Measurements from ENCODE around the gene MRPS25. TPM values are rescaled to one million over a fixed set of nuclear protein-coding genes. Genes with fewer than 3 reads are reported as not detected.

Gene MRPS25
- total RNA-seq, 1 experiment from 2014 or later: 53.2 TPM

DNA sequence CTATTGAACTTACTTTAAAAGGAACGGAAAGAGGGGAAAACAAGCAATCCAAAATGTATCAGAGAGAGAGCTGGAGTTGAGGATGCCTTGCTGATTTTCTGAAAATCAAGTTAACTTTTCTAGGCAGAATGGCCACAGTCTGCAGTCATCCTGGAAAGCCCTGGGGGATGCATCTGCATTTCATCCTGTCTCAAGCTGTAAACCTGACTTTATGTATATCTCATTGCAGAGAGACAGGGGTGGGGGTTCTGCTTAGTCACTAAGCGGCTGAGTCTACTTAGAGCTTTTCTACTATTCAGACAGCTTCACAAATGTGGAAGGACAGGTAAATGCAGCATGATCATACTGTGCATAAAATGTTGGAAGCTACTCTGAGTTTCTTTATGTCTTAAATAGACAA is 41.4 kb downstream of the MRPS25 start:
- H3K23ac ChIP-seq (ENCODE audit: insufficient read length, low read depth, low read length): no peak overlapping the region
- Mint-ChIP-seq H3K27ac (no peak overlapping the region), H3K27me3 (ENCODE audit: low read depth) (no peaks in the 10 kb centered on the region), H3K9me3 (no peaks in the 10 kb centered on the region), H3K36me3 (ENCODE audit: insufficient read depth in 1 of 3, low read depth in 3 of 3) (peaks cover 41 to 88% (median 85%) of the 10 kb centered on the region in 3 experiments), H3K4me1 (peaks cover 10 to 11% of the 10 kb centered on the region in 2 experiments), H3K4me3 (no peak overlapping the region)
- DNase-seq: no peak
- no peak overlapping the region for H2BK15ac ChIP-seq (ENCODE audit: low read depth, low read length)
- H2BK20ac ChIP-seq (ENCODE audit: low read depth, low read length, poor library complexity, severe bottlenecking): no peak overlapping the region
- no peaks in the 10 kb centered on the region for H3K27me3 ChIP-seq (ENCODE audit: insufficient read depth, low read length)
- no peak overlapping the region for H2BK120ac ChIP-seq (ENCODE audit: low read depth, low read length, poor library complexity, severe bottlenecking)
- H3K4me2 ChIP-seq (ENCODE audit: insufficient read depth, insufficient read length, low read length): no peak overlapping the region
- H2BK12ac ChIP-seq (ENCODE audit: insufficient read length, low read depth, low read length): no peak overlapping the region
- H3K23me2 ChIP-seq (ENCODE audit: insufficient read length, low read depth, low read length, poor library complexity, severe bottlenecking): no peaks in the 10 kb centered on the region
- H4K8ac ChIP-seq (replicated peaks; ENCODE audit: insufficient read length, low read depth, low read length): no peak overlapping the region
- no peak overlapping the region for H2BK5ac ChIP-seq (ENCODE audit: insufficient read length, low read length)
- H4K20me1 ChIP-seq (ENCODE audit: control insufficient read depth, insufficient read depth, insufficient read length): no peaks in the 10 kb centered on the region
- no peak overlapping the region for H3K4ac ChIP-seq (ENCODE audit: low read depth, low read length)
- H3K27ac ChIP-seq (ENCODE audit: insufficient read length, low read depth, low read length): no peak overlapping the region
- no CpG with 5 or more reads among the region's 2 CpGs for WGBS (ENCODE audit: extremely low coverage, insufficient read length, low lambda C conversion rate)
- H3K18ac ChIP-seq (ENCODE audit: insufficient read length, low read depth, low read length): no peak overlapping the region
- H3K4me1 ChIP-seq (ENCODE audit: insufficient read depth, low read length): peaks cover 7% of the 10 kb centered on the region
- H3K79me2 ChIP-seq (ENCODE audit: insufficient read depth, low read length): no peaks in the 10 kb centered on the region
- H2AFZ ChIP-seq (ENCODE audit: low read length): no peak overlapping the region
- TF ChIP-seq CTCF (conservative IDR thresholded peaks at IDR 0.05): no peak
- H3K56ac ChIP-seq (ENCODE audit: insufficient read length, low read depth, low read length): no peak overlapping the region
- no peak overlapping the region for H3K9ac ChIP-seq (ENCODE audit: extremely low read depth, insufficient read length, low read length)
- no peak overlapping the region for H3T11ph ChIP-seq (ENCODE audit: low read length)
- no peak overlapping the region for H4K5ac ChIP-seq (ENCODE audit: insufficient read length, low read depth, low read length)
- H2AK5ac ChIP-seq (ENCODE audit: insufficient read length, low read length): no peak overlapping the region
- H3K79me1 ChIP-seq (ENCODE audit: insufficient read depth, low read depth, low read length, poor library complexity, severe bottlenecking): no peaks in the 10 kb centered on the region
- no peak overlapping the region for H4K91ac ChIP-seq (ENCODE audit: insufficient read length, low read depth, low read length)
- no peak overlapping the region for H3K14ac ChIP-seq (ENCODE audit: insufficient read depth, low read length)
- no peaks in the 10 kb centered on the region for H3K9me3 ChIP-seq (ENCODE audit: control insufficient read depth, low read depth, low read length)

Measured in H9 (cell line).